ENCODE measurements around the gene DNAJC3.
"Not testable (repeated sequence)": the region's sequence is repeated elsewhere in the genome, so short reads cannot be mapped to it uniquely, and the experiment has no call there.

Gene DNAJC3

GRCh38 chr13:95676762-95677563 is at the start of gene DNAJC3:
Gene DNAJC3 (plus strand): TSS chr13:95677139. CDS start chr13:95677256, 117 bp downstream.
- DNase-seq = peak; percentile 85

- no peak for DNase-seq
These were observed 49.3 kb upstream of the DNAJC3 start for GRCh38 chr13:95627590-95627989.

- DNase-seq = no peak
These were observed 48.5 kb upstream of the DNAJC3 start for GRCh38 chr13:95628488-95628887.

GRCh38 chr13:95629071-95629470 is 47.9 kb upstream of the DNAJC3 start:
- no peak for DNase-seq

- no peak for DNase-seq
These were observed 46.3 kb upstream of the DNAJC3 start for GRCh38 chr13:95630593-95630992.

- DNase-seq = no peak
These were observed 40.1 kb upstream of the DNAJC3 start for GRCh38 chr13:95636853-95637252.

GRCh38 chr13:95641291-95642027 is 35.5 kb upstream of the DNAJC3 start:
- DNase-seq = no peak

- no peak for DNase-seq
These were observed 34.8 kb upstream of the DNAJC3 start for GRCh38 chr13:95642028-95642621.

- no peak for DNase-seq
These were observed 33.9 kb upstream of the DNAJC3 start for GRCh38 chr13:95642999-95643398.

- no peak for DNase-seq
These were observed 33.4 kb upstream of the DNAJC3 start for GRCh38 chr13:95643571-95643935.

GRCh38 chr13:95643936-95644598 is 32.9 kb upstream of the DNAJC3 start:
- DNase-seq = no peak

- DNase-seq = no peak
These were observed 32.3 kb upstream of the DNAJC3 start, which contains the start of gene DZIP1 for GRCh38 chr13:95644601-95645052. Gene DZIP1 (minus strand): TSS chr13:95644706. CDS start chr13:95642029, 2,677 bp downstream.

GRCh38 chr13:95647321-95647720 is 29.6 kb upstream of the DNAJC3 start:
- DNase-seq = no peak

- no peak for DNase-seq
These were observed 26.2 kb upstream of the DNAJC3 start for GRCh38 chr13:95650696-95651095.

GRCh38 chr13:95652244-95652764 is 24.6 kb upstream of the DNAJC3 start:
- DNase-seq = no peak

GRCh38 chr13:95652821-95653220 is 24.1 kb upstream of the DNAJC3 start:
- DNase-seq = no peak

GRCh38 chr13:95656386-95657015 is 20.4 kb upstream of the DNAJC3 start:
- no peak for DNase-seq

GRCh38 chr13:95659500-95659899 is 17.4 kb upstream of the DNAJC3 start:
- DNase-seq = no peak

GRCh38 chr13:95660981-95661581 is 15.9 kb upstream of the DNAJC3 start:
- no peak for DNase-seq

- not testable (repeated sequence) for DNase-seq
These were observed 9.7 kb upstream of the DNAJC3 start for GRCh38 chr13:95667235-95667634.

- no peak for DNase-seq
These were observed 5.3 kb upstream of the DNAJC3 start for GRCh38 chr13:95671597-95671996.

Data from NCI-H2029 (cell line).